SK-N-SH treated with all-trans-retinoic acid at 6 μM for 48 hours (cell line): ENCODE measurements around the gene BRME1.

Experiments used
- ATAC-seq: fragments of 200-7000 bp; cut with Tn5 transposase; 3 replicates; pipeline ENCODE4 v1.9.1; 2020; ENCODE audit warnings: mild to moderate bottlenecking, moderate library complexity
- ARNTL ChIP-seq: fragments of 450-650 bp; formaldehyde crosslinking; IDR thresholded peaks from 2 replicates; pipeline ENCODE4 v1.5.0; 2020; ENCODE audit warnings: low read depth, mild to moderate bottlenecking, moderate library complexity, borderline replicate concordance
- BACH2 ChIP-seq: fragments of 250-450 bp; sonication (Bioruptor Pico); IDR thresholded peaks from 2 replicates; pipeline ENCODE4 v1.9.0; 2021; ENCODE audit warnings: mild to moderate bottlenecking, borderline replicate concordance
- CSDC2 ChIP-seq: fragments of 250-450 bp; sonication (Bioruptor Pico); IDR thresholded peaks from 2 replicates; pipeline ENCODE4 v1.5.0; 2020; ENCODE audit warnings: mild to moderate bottlenecking, moderate library complexity
- ESRRG ChIP-seq: fragments of 250-450 bp; sonication (Bioruptor Pico); IDR thresholded peaks from 2 replicates; pipeline ENCODE4 v1.6.1; 2021; ENCODE audit warnings: mild to moderate bottlenecking
- GLIS3 ChIP-seq: fragments of 250-450 bp; sonication (Bioruptor Pico); IDR thresholded peaks from 2 replicates; pipeline ENCODE4 v1.5.0; 2020; ENCODE audit warnings: mild to moderate bottlenecking, moderate library complexity
- ISL1 ChIP-seq: fragments of 250-450 bp; sonication (Bioruptor Pico); IDR thresholded peaks from 2 replicates; pipeline ENCODE4 v2.1.2; 2022; ENCODE audit warnings: mild to moderate bottlenecking, moderate library complexity
- OSR1 ChIP-seq: fragments of 250-450 bp; sonication (Bioruptor Pico); IDR thresholded peaks from 2 replicates; pipeline ENCODE4 v1.8.0; 2022; ENCODE audit warnings: moderate library complexity, mild to moderate bottlenecking, inconsistent platforms
- PPARA ChIP-seq: fragments of 250-450 bp; sonication (Bioruptor Pico); IDR thresholded peaks from 2 replicates; pipeline ENCODE4 v1.5.0; 2020; ENCODE audit warnings: mild to moderate bottlenecking, borderline replicate concordance
- SNAI2 ChIP-seq: fragments of 250-450 bp; sonication (Bioruptor Pico); IDR thresholded peaks from 2 replicates; pipeline ENCODE4 v1.5.0; 2020; ENCODE audit warnings: mild to moderate bottlenecking, moderate library complexity
- TOX ChIP-seq: fragments of 250-450 bp; sonication (Bioruptor Pico); IDR thresholded peaks from 2 replicates; pipeline ENCODE4 v1.8.0; 2021; ENCODE audit warnings: mild to moderate bottlenecking, moderate library complexity, borderline replicate concordance
- ZC3H10 ChIP-seq: fragments of 250-450 bp; sonication (Bioruptor Pico); IDR thresholded peaks from 2 replicates; pipeline ENCODE4 v1.5.1; 2021; ENCODE audit warnings: mild to moderate bottlenecking, moderate library complexity
- ZFP3 ChIP-seq: fragments of 250-450 bp; sonication (Bioruptor Pico); IDR thresholded peaks from 2 replicates; pipeline ENCODE4 v1.5.0; 2020; ENCODE audit warnings: mild to moderate bottlenecking, moderate library complexity
- ZFP30 ChIP-seq: fragments of 450-650 bp; formaldehyde crosslinking; IDR thresholded peaks from 2 replicates; pipeline ENCODE4 v1.5.0; 2022; ENCODE audit warnings: mild to moderate bottlenecking, moderate library complexity
- ZNF70 ChIP-seq: fragments of 450-650 bp; formaldehyde crosslinking; IDR thresholded peaks from 2 replicates; pipeline ENCODE4 v1.5.0; 2020; ENCODE audit warnings: mild to moderate bottlenecking, moderate library complexity
- ZNF8 ChIP-seq: fragments of 450-650 bp; formaldehyde crosslinking; IDR thresholded peaks from 2 replicates; pipeline ENCODE4 v1.5.0; 2020; ENCODE audit warnings: mild to moderate bottlenecking, moderate library complexity
- TF ChIP-seq, protein P1 (sequence below): fragments of 250-450 bp; sonication (Bioruptor Pico); IDR thresholded peaks from 2 replicates; pipeline ENCODE4 v1.8.0; 2021; ENCODE audit warnings: low read depth, mild to moderate bottlenecking, moderate library complexity, borderline replicate concordance
- TF ChIP-seq, protein P2 (sequence below): fragments of 250-450 bp; sonication (Bioruptor Pico); IDR thresholded peaks from 2 replicates; pipeline ENCODE4 v1.5.1; 2020; ENCODE audit warnings: low read depth, mild to moderate bottlenecking, moderate library complexity
- TF ChIP-seq, protein P3 (sequence below): fragments of 250-450 bp; sonication (Bioruptor Pico); IDR thresholded peaks from 2 replicates; pipeline ENCODE4 v1.5.0; 2020; ENCODE audit warnings: mild to moderate bottlenecking, moderate library complexity
- TF ChIP-seq, protein P4 (sequence below): fragments of 250-450 bp; sonication (Bioruptor Pico); IDR thresholded peaks from 2 replicates; pipeline ENCODE4 v1.8.0; 2020; ENCODE audit warnings: mild to moderate bottlenecking, moderate library complexity, borderline replicate concordance
- TF ChIP-seq, protein P5 (sequence below): fragments of 250-450 bp; sonication (Bioruptor Pico); IDR thresholded peaks from 2 replicates; pipeline ENCODE4 v1.5.1; 2021; ENCODE audit warnings: mild to moderate bottlenecking, moderate library complexity

Gene BRME1

DNA sequence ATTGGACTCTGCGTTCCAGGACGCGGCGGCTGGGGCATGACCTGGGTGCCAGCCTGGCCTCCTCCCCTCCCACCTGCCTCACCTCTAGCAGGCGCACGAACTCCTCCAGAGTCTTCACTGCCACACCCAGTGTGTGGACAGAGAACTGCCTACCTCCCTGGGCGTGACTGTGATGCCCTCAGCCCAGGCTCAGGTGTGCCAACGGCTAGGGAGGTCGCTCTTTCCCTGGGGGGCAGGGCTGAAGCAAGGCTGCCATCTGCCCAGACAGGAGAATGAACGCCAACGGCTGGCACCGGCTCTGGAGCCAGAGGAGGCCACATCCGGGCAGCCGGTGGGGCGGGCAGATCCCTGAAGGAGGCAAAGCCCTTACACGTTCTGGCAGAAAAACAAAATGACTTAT lies 17.6 kb downstream of the BRME1 start (continued):
- TF ChIP-seq, protein P1, sequence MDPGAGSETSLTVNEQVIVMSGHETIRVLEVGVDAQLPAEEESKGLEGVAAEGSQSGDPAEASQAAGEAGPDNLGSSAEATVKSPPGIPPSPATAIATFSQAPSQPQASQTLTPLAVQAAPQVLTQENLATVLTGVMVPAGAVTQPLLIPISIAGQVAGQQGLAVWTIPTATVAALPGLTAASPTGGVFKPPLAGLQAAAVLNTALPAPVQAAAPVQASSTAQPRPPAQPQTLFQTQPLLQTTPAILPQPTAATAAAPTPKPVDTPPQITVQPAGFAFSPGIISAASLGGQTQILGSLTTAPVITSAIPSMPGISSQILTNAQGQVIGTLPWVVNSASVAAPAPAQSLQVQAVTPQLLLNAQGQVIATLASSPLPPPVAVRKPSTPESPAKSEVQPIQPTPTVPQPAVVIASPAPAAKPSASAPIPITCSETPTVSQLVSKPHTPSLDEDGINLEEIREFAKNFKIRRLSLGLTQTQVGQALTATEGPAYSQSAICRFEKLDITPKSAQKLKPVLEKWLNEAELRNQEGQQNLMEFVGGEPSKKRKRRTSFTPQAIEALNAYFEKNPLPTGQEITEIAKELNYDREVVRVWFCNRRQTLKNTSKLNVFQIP (CRISPR knock-in tag): no peak
- no peak for TF ChIP-seq ZNF8
- no peak for TF ChIP-seq ISL1 (CRISPR knock-in tag)
- no peak for TF ChIP-seq OSR1 (CRISPR knock-in tag)
- no peak for TF ChIP-seq ZNF70 (CRISPR knock-in tag)

DNA sequence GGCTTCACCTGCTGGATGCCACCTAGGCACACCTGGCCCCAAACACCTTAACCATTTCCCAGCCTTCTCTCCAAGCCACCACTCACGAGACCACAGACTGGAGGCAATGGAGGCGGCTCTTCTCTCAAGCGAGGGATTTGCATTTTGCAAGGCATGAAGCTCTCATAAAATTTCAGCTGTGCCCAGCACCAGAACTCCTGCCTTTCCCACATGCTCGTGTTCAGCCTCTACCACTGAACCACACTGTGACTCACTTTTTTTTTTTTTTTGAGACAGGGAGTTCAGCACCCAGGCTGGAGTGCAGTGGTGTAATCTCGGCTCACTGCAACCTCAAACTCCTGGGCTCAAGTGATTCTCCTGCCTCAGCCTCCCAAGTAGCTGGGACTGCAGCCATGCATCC lies 18.4 kb downstream of the BRME1 start:
- no peak for ATAC-seq
- no peak for TF ChIP-seq ARNTL (CRISPR knock-in tag)
- TF ChIP-seq ZFP30: no peak
- TF ChIP-seq, protein P2, sequence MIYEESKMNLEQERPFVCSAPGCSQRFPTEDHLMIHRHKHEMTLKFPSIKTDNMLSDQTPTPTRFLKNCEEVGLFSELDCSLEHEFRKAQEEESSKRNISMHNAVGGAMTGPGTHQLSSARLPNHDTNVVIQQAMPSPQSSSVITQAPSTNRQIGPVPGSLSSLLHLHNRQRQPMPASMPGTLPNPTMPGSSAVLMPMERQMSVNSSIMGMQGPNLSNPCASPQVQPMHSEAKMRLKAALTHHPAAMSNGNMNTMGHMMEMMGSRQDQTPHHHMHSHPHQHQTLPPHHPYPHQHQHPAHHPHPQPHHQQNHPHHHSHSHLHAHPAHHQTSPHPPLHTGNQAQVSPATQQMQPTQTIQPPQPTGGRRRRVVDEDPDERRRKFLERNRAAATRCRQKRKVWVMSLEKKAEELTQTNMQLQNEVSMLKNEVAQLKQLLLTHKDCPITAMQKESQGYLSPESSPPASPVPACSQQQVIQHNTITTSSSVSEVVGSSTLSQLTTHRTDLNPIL: no peak
- TF ChIP-seq, protein P1 (CRISPR knock-in tag): no peak
- TF ChIP-seq ZC3H10 (CRISPR knock-in tag): no peak
- no peak for TF ChIP-seq TOX (CRISPR knock-in tag)
- TF ChIP-seq PPARA (CRISPR knock-in tag): no peak
- TF ChIP-seq ISL1 (CRISPR knock-in tag): no peak
- TF ChIP-seq, protein P3, sequence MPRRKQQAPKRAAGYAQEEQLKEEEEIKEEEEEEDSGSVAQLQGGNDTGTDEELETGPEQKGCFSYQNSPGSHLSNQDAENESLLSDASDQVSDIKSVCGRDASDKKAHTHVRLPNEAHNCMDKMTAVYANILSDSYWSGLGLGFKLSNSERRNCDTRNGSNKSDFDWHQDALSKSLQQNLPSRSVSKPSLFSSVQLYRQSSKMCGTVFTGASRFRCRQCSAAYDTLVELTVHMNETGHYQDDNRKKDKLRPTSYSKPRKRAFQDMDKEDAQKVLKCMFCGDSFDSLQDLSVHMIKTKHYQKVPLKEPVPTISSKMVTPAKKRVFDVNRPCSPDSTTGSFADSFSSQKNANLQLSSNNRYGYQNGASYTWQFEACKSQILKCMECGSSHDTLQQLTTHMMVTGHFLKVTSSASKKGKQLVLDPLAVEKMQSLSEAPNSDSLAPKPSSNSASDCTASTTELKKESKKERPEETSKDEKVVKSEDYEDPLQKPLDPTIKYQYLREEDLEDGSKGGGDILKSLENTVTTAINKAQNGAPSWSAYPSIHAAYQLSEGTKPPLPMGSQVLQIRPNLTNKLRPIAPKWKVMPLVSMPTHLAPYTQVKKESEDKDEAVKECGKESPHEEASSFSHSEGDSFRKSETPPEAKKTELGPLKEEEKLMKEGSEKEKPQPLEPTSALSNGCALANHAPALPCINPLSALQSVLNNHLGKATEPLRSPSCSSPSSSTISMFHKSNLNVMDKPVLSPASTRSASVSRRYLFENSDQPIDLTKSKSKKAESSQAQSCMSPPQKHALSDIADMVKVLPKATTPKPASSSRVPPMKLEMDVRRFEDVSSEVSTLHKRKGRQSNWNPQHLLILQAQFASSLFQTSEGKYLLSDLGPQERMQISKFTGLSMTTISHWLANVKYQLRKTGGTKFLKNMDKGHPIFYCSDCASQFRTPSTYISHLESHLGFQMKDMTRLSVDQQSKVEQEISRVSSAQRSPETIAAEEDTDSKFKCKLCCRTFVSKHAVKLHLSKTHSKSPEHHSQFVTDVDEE: no peak
- TF ChIP-seq OSR1 (CRISPR knock-in tag): no peak
- no peak for TF ChIP-seq ESRRG
- TF ChIP-seq ZNF8: no peak
- TF ChIP-seq SNAI2: no peak
- no peak for TF ChIP-seq GLIS3 (CRISPR knock-in tag)
- TF ChIP-seq, protein P4, sequence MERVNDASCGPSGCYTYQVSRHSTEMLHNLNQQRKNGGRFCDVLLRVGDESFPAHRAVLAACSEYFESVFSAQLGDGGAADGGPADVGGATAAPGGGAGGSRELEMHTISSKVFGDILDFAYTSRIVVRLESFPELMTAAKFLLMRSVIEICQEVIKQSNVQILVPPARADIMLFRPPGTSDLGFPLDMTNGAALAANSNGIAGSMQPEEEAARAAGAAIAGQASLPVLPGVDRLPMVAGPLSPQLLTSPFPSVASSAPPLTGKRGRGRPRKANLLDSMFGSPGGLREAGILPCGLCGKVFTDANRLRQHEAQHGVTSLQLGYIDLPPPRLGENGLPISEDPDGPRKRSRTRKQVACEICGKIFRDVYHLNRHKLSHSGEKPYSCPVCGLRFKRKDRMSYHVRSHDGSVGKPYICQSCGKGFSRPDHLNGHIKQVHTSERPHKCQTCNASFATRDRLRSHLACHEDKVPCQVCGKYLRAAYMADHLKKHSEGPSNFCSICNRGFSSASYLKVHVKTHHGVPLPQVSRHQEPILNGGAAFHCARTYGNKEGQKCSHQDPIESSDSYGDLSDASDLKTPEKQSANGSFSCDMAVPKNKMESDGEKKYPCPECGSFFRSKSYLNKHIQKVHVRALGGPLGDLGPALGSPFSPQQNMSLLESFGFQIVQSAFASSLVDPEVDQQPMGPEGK: no peak
- TF ChIP-seq, protein P5, sequence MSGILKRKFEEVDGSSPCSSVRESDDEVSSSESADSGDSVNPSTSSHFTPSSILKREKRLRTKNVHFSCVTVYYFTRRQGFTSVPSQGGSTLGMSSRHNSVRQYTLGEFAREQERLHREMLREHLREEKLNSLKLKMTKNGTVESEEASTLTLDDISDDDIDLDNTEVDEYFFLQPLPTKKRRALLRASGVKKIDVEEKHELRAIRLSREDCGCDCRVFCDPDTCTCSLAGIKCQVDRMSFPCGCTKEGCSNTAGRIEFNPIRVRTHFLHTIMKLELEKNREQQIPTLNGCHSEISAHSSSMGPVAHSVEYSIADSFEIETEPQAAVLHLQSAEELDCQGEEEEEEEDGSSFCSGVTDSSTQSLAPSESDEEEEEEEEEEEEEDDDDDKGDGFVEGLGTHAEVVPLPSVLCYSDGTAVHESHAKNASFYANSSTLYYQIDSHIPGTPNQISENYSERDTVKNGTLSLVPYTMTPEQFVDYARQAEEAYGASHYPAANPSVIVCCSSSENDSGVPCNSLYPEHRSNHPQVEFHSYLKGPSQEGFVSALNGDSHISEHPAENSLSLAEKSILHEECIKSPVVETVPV (CRISPR knock-in tag): no peak
- TF ChIP-seq CSDC2 (CRISPR knock-in tag): no peak
- TF ChIP-seq ZNF70 (CRISPR knock-in tag): no peak

DNA sequence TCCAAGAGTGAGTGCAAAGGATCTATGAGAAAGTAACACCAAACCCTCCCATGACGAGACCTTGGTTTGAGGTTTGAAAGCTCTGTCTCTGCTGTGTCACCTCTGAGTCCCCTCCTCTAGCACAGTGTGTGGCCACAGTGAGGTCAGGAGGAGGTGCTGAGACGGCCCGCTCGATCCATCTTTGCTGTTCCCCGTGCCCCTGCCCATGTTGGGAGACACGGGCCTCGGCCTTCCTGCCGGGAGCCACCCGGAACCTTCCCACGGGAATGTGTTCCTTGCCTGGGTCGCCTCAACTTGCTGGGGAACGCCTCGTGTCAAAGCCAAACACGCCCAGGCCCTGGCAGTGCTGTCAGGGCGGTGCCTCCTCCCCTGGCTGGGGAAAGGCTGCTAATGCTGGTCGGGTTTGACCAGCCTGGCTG lies 18.9 kb downstream of the BRME1 start:
- TF ChIP-seq ZFP3 (no peak), BACH2 (CRISPR knock-in tag) (no peak), ZFP30 (no peak), TOX (CRISPR knock-in tag) (no peak), CSDC2 (CRISPR knock-in tag) (no peak)
- no peak for ATAC-seq
